MM.1S (cell line): ENCODE measurements around the gene RELL1.

Source experiments
- DNase-seq: peaks from one replicate; pipeline ENCODE4 v3.0.0-alpha.2; 2015
- H2AFZ ChIP-seq: fragments of 300-600 bp; sonication (generic); 2 replicates; pipeline ENCODE4 v1.6.0; 2016; ENCODE audit warnings: antibody characterized with exemption, low read length
- H3F3A ChIP-seq: fragments of 300-600 bp; sonication (generic); 2 replicates; pipeline ENCODE4 v1.6.1; 2016; ENCODE audit warnings: mild to moderate bottlenecking, antibody characterized with exemption, low read length, moderate library complexity, mixed read lengths; ENCODE audit not compliant: insufficient read depth
- H3K27ac ChIP-seq: fragments of 300-600 bp; sonication (generic); 2 replicates; pipeline ENCODE4 v1.5.1; 2016; ENCODE audit warnings: mild to moderate bottlenecking, low read length
- H3K27me3 ChIP-seq: fragments of 300-600 bp; sonication (generic); replicated peaks from 2 replicates; pipeline ENCODE4 v1.6.0; 2016; ENCODE audit warnings: low read length; ENCODE audit not compliant: insufficient read depth
- H3K36me3 ChIP-seq: fragments of 300-600 bp; sonication (generic); replicated peaks from 2 replicates; pipeline ENCODE4 v1.6.1; 2016; ENCODE audit warnings: mild to moderate bottlenecking, low read length, mixed read lengths; ENCODE audit not compliant: insufficient read depth
- H3K4me1 ChIP-seq: fragments of 300-600 bp; sonication (generic); 2 replicates; pipeline ENCODE4 v1.6.1; 2016; ENCODE audit warnings: low read length, mixed read lengths
- H3K4me2 ChIP-seq: fragments of 300-600 bp; sonication (generic); 2 replicates; pipeline ENCODE4 v1.6.0; 2016; ENCODE audit warnings: low read depth, low read length
- H3K4me3 ChIP-seq: fragments of 300-600 bp; sonication (generic); 2 replicates; pipeline ENCODE4 v1.5.1; 2016; ENCODE audit warnings: low read length, mixed read lengths
- H3K79me2 ChIP-seq: fragments of 300-600 bp; sonication (generic); 2 replicates; pipeline ENCODE4 v1.6.1; 2016; ENCODE audit warnings: mixed run types, low read length, mixed read lengths
- H3K9ac ChIP-seq: fragments of 300-600 bp; sonication (generic); 2 replicates; pipeline ENCODE4 v1.6.1; 2016; ENCODE audit warnings: low read length, mixed read lengths
- H3K9me2 ChIP-seq: fragments of 300-600 bp; sonication (generic); replicated peaks from 2 replicates; pipeline ENCODE4 v1.6.1; 2016; ENCODE audit warnings: mild to moderate bottlenecking, low read length, mixed read lengths; ENCODE audit not compliant: insufficient read depth
- H3K9me3 ChIP-seq: fragments of 300-600 bp; sonication (generic); replicated peaks from 2 replicates; pipeline ENCODE4 v1.6.1; 2016; ENCODE audit warnings: mild to moderate bottlenecking, low read length, mixed read lengths; ENCODE audit not compliant: insufficient read depth
- H4K20me1 ChIP-seq: fragments of 300-600 bp; sonication (generic); 2 replicates; pipeline ENCODE4 v1.6.1; 2016; ENCODE audit warnings: mild to moderate bottlenecking, low read length, moderate library complexity, mixed read lengths; ENCODE audit not compliant: insufficient read depth
- CTCF ChIP-seq: fragments of 300-600 bp; sonication (generic); IDR thresholded peaks from 2 replicates; pipeline ENCODE4 v1.5.1; 2016; ENCODE audit warnings: antibody characterized with exemption, low read length, mixed read lengths
- EZH2 ChIP-seq: fragments of 300-600 bp; sonication (generic); optimal IDR thresholded peaks from 2 replicates; pipeline ENCODE3; 2017; ENCODE audit warnings: low read depth, mild to moderate bottlenecking, antibody characterized with exemption, low read length, mixed read lengths
- EZH2phosphoT487 ChIP-seq: fragments of 300-600 bp; sonication (generic); IDR thresholded peaks from 2 replicates; pipeline ENCODE4 v1.6.1; 2018; ENCODE audit warnings: antibody characterized with exemption, low read length

The RELL1 gene

GRCh38 chr4:37623940-37624339 is 62.2 kb downstream of the RELL1 start:
- no peak for DNase-seq
- Histone ChIP-seq H3K4me3 (no peak overlapping the region), H3K36me3 (no peaks in the 10 kb centered on the region), H3K79me2 (no peaks in the 10 kb centered on the region), H3K4me1 (no peaks in the 10 kb centered on the region), H3K27ac (no peak overlapping the region), H3K9ac (no peak overlapping the region), H4K20me1 (no peaks in the 10 kb centered on the region), H3K4me2 (no peak overlapping the region), H3K27me3 (no peaks in the 10 kb centered on the region), H3K9me3 (no peaks in the 10 kb centered on the region), H3K9me2 (no peaks in the 10 kb centered on the region), H2AFZ (no peak overlapping the region), H3F3A (no peaks in the 10 kb centered on the region)
- TF ChIP-seq CTCF, result no peak
- TF ChIP-seq EZH2phosphoT487, result no peak
- TF ChIP-seq EZH2, result no peak

DNA sequence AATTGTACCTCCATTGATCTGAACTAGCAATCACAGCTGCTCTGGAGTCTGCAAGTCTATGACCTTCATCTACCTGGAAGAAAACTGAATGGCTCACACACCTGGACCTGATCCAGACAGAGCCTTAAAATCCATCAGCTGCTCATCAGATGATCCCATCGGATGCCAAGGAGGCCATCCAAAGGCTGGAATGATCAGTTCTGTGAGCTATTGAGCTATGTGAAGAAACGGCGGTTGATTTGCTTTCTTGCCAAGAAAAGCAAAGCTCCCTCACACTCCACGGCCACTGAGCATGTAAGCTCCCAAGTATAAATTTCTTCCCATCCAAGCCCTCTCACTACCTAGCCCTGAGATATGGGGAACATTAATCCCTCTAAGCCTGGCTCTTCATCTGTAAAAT is 63.1 kb downstream of the RELL1 start:
- H2AFZ ChIP-seq, result no peak overlapping the region
- no peak overlapping the region for H3K4me2 ChIP-seq

GRCh38 chr4:37620176-37620575 is 66.0 kb downstream of the RELL1 start:
- Histone ChIP-seq H3K9me3 (no peaks in the 10 kb centered on the region), H2AFZ (no peak overlapping the region), H3K4me1 (no peaks in the 10 kb centered on the region), H3K9me2 (no peaks in the 10 kb centered on the region), H3K27ac (no peak overlapping the region), H3K36me3 (no peaks in the 10 kb centered on the region), H3K9ac (no peak overlapping the region), H3K4me3 (no peak overlapping the region), H3K79me2 (no peaks in the 10 kb centered on the region), H3K27me3 (no peaks in the 10 kb centered on the region), H3K4me2 (no peak overlapping the region), H4K20me1 (no peaks in the 10 kb centered on the region), H3F3A (no peaks in the 10 kb centered on the region)
- DNase-seq, result no peak
- TF ChIP-seq EZH2, result no peak
- TF ChIP-seq EZH2phosphoT487, result no peak
- no peak for TF ChIP-seq CTCF

More for the DNA sequence above, 63.1 kb downstream of the RELL1 start:
- H3K27ac ChIP-seq, result no peak overlapping the region
- TF ChIP-seq EZH2phosphoT487 (no peak), EZH2 (no peak), CTCF (no peak)
- H3K9ac ChIP-seq, result no peak overlapping the region
- no peaks in the 10 kb centered on the region for H3F3A ChIP-seq
- no peaks in the 10 kb centered on the region for H4K20me1 ChIP-seq
- H3K79me2 ChIP-seq, result no peaks in the 10 kb centered on the region
- no peaks in the 10 kb centered on the region for H3K9me2 ChIP-seq
- H3K4me3 ChIP-seq, result no peak overlapping the region
- no peaks in the 10 kb centered on the region for H3K4me1 ChIP-seq
- no peaks in the 10 kb centered on the region for H3K9me3 ChIP-seq
- H3K36me3 ChIP-seq, result no peaks in the 10 kb centered on the region
- DNase-seq, result no peak
- no peaks in the 10 kb centered on the region for H3K27me3 ChIP-seq
